Measurements from ENCODE around the gene FLCN. TPM values are rescaled to one million over a fixed set of nuclear protein-coding genes. Genes with fewer than 3 reads are reported as not detected.

Gene FLCN
- total RNA-seq, 1 experiment from 2014 or later, result 71.6 TPM

GRCh38 chr17:17264430-17264829 is 27.5 kb upstream of the FLCN start:
- Histone ChIP-seq H3K4me3 (ENCODE audit: low read depth in 2 of 2, low read length in 2 of 2) (no peak overlapping the region), H3K27me3 (ENCODE audit: control insufficient read depth, insufficient read depth, low read length) (no peaks in the 10 kb centered on the region), H3K36me3 (ENCODE audit: control insufficient read depth, insufficient read depth, low read length) (peaks cover 36% of the 10 kb centered on the region), H3K27ac (ENCODE audit: low read length) (no peak overlapping the region), H3K4me1 (ENCODE audit: control insufficient read depth, insufficient read depth, low read length) (no peaks in the 10 kb centered on the region), H3K9me3 (ENCODE audit: control insufficient read depth, insufficient read depth, low read depth, low read length) (no peaks in the 10 kb centered on the region)
- ATAC-seq (no peak), DNase-seq (ENCODE audit: low read depth, low spot score) (no peak)
- ChIA-PET CTCF (no interaction called here), POLR2A (no interaction called here)
- in situ Hi-C loops (cut with HindIII; ENCODE audit: low pct_unique_long_range_greater_than_20kb, low sequenced_read_pairs), result no loop called here
- TF ChIP-seq CTCF (IDR thresholded peaks at IDR 0.05) (no peak), SIN3A (IDR thresholded peaks at IDR 0.05; ENCODE audit: borderline replicate concordance, insufficient read depth, low read depth, low read length) (no peak), TCF7L2 (IDR thresholded peaks at IDR 0.05; ENCODE audit: low read depth, low read length) (no peak), POLR2AphosphoS5 (IDR thresholded peaks at IDR 0.05; ENCODE audit: low read depth, low read length) (no peak), REST (IDR thresholded peaks at IDR 0.05; ENCODE audit: insufficient read depth in 1 of 2, low read depth in 2 of 2, low read length in 1 of 2) (no peak)
- intact Hi-C loops (cut with micrococcal nuclease; ENCODE audit: unreplicated experiment), result no loop called here
- no TSS peak for BruUV-seq (replicated peaks)

- no peak for DNase-seq (ENCODE audit: low read depth, low spot score)
- Histone ChIP-seq H3K27me3 (ENCODE audit: control insufficient read depth, insufficient read depth, low read length) (no peaks in the 10 kb centered on the region), H3K4me3 (ENCODE audit: low read depth in 2 of 2, low read length in 2 of 2) (no peak overlapping the region), H3K4me1 (ENCODE audit: control insufficient read depth, insufficient read depth, low read length) (no peaks in the 10 kb centered on the region), H3K36me3 (ENCODE audit: control insufficient read depth, insufficient read depth, low read length) (peaks cover 20% of the 10 kb centered on the region), H3K9me3 (ENCODE audit: control insufficient read depth, insufficient read depth, low read depth, low read length) (no peaks in the 10 kb centered on the region), H3K27ac (ENCODE audit: low read length) (no peak overlapping the region)
- TF ChIP-seq SIN3A (IDR thresholded peaks at IDR 0.05; ENCODE audit: borderline replicate concordance, insufficient read depth, low read depth, low read length) (no peak), POLR2AphosphoS5 (IDR thresholded peaks at IDR 0.05; ENCODE audit: low read depth, low read length) (no peak), CTCF (IDR thresholded peaks at IDR 0.05) (no peak), REST (IDR thresholded peaks at IDR 0.05; ENCODE audit: insufficient read depth in 1 of 2, low read depth in 2 of 2, low read length in 1 of 2) (no peak), TCF7L2 (IDR thresholded peaks at IDR 0.05; ENCODE audit: low read depth, low read length) (no peak)
- POLR2A ChIA-PET, result no interaction called here
- BruUV-seq (replicated peaks), result no TSS peak
- intact Hi-C loops (cut with micrococcal nuclease; ENCODE audit: unreplicated experiment), result no loop called here
- CTCF ChIA-PET, result interaction anchor here (0.6 kb wide), 1 partner anchor 370 kb away, joined by 4 read pairs; no protein-coding TSS in a partner anchor
- in situ Hi-C loops (cut with HindIII; ENCODE audit: low pct_unique_long_range_greater_than_20kb, low sequenced_read_pairs), result no loop called here
- ATAC-seq, result no peak
Measured at GRCh38 chr17:17258998-17259397, 22.0 kb upstream of the FLCN start.

Measured in Panc1 (cell line).